ENCODE results near the gene MOGAT3. TPM values are rescaled to one million over a fixed set of nuclear protein-coding genes. Genes with fewer than 3 reads are reported as not detected.

Gene MOGAT3
- total RNA-seq, 1 donor from 2014 or later, result not detected

GRCh38 chr7:101212014-101212413 is 11.2 kb upstream of the MOGAT3 start:
- Mint-ChIP-seq H3K36me3 (peaks cover 10% of the 10 kb centered on the region), H3K27me3 (ENCODE audit: low read depth) (no peaks in the 10 kb centered on the region), H3K4me3 (no peak overlapping the region), H3K9me3 (no peaks in the 10 kb centered on the region), H3K27ac (no peak overlapping the region), H3K4me1 (peaks cover 9% of the 10 kb centered on the region)
- DNase-seq (ENCODE audit: low spot score in 2 of 2, unreplicated experiment in 2 of 2), result no peak
- no peak for TF ChIP-seq CTCF (IDR thresholded peaks at IDR 0.05; ENCODE audit: unreplicated experiment)

- no peak overlapping the region for H3K4me3 Mint-ChIP-seq
- H3K36me3 Mint-ChIP-seq, result peaks cover 10% of the 10 kb centered on the region
- no peak for DNase-seq (ENCODE audit: low spot score in 2 of 2, unreplicated experiment in 2 of 2)
- peaks cover 5% of the 10 kb centered on the region for H3K4me1 Mint-ChIP-seq
- no peaks in the 10 kb centered on the region for H3K27me3 Mint-ChIP-seq (ENCODE audit: low read depth)
- no peak for TF ChIP-seq CTCF (IDR thresholded peaks at IDR 0.05; ENCODE audit: unreplicated experiment)
- no peak overlapping the region for H3K27ac Mint-ChIP-seq
- no peaks in the 10 kb centered on the region for H3K9me3 Mint-ChIP-seq
These were observed 10.7 kb upstream of the MOGAT3 start for GRCh38 chr7:101211501-101211900.

- H3K27ac Mint-ChIP-seq, result no peak overlapping the region
- no peak for DNase-seq (ENCODE audit: low spot score in 2 of 2, unreplicated experiment in 2 of 2)
- peaks cover 3% of the 10 kb centered on the region for H3K27me3 Mint-ChIP-seq (ENCODE audit: low read depth)
- no peaks in the 10 kb centered on the region for H3K9me3 Mint-ChIP-seq
- H3K4me3 Mint-ChIP-seq, result no peak overlapping the region
- H3K4me1 Mint-ChIP-seq, result no peaks in the 10 kb centered on the region
- TF ChIP-seq CTCF (IDR thresholded peaks at IDR 0.05; ENCODE audit: unreplicated experiment), result no peak
- H3K36me3 Mint-ChIP-seq, result peaks cover 18% of the 10 kb centered on the region
These were observed 9.3 kb upstream of the MOGAT3 start for GRCh38 chr7:101210143-101210542.

- no peak overlapping the region for H3K27ac Mint-ChIP-seq
- no peaks in the 10 kb centered on the region for H3K4me1 Mint-ChIP-seq
- no peak for TF ChIP-seq CTCF (IDR thresholded peaks at IDR 0.05; ENCODE audit: unreplicated experiment)
- H3K36me3 Mint-ChIP-seq, result peaks cover 18% of the 10 kb centered on the region
- H3K9me3 Mint-ChIP-seq, result no peaks in the 10 kb centered on the region
- no peak overlapping the region for H3K4me3 Mint-ChIP-seq
- peaks cover 11% of the 10 kb centered on the region for H3K27me3 Mint-ChIP-seq (ENCODE audit: low read depth)
- no peak for DNase-seq (ENCODE audit: low spot score in 2 of 2, unreplicated experiment in 2 of 2)
These were observed 8.0 kb upstream of the MOGAT3 start for GRCh38 chr7:101208794-101209193.

GRCh38 chr7:101207459-101207858 is 6.6 kb upstream of the MOGAT3 start:
- no peak overlapping the region for H3K4me3 Mint-ChIP-seq
- H3K9me3 Mint-ChIP-seq, result no peaks in the 10 kb centered on the region
- H3K4me1 Mint-ChIP-seq, result no peaks in the 10 kb centered on the region
- no peak for DNase-seq (ENCODE audit: low spot score in 2 of 2, unreplicated experiment in 2 of 2)
- peaks cover 18% of the 10 kb centered on the region for H3K36me3 Mint-ChIP-seq
- H3K27ac Mint-ChIP-seq, result no peak overlapping the region
- H3K27me3 Mint-ChIP-seq (ENCODE audit: low read depth), result peaks cover 24% of the 10 kb centered on the region
- no peak for TF ChIP-seq CTCF (IDR thresholded peaks at IDR 0.05; ENCODE audit: unreplicated experiment)

- Mint-ChIP-seq H3K27ac (no peak overlapping the region), H3K9me3 (no peaks in the 10 kb centered on the region), H3K27me3 (ENCODE audit: low read depth) (peaks cover 32% of the 10 kb centered on the region), H3K4me3 (no peak overlapping the region), H3K36me3 (peaks cover 18% of the 10 kb centered on the region), H3K4me1 (no peaks in the 10 kb centered on the region)
- no peak for DNase-seq (ENCODE audit: low spot score in 2 of 2, unreplicated experiment in 2 of 2)
- TF ChIP-seq CTCF (IDR thresholded peaks at IDR 0.05; ENCODE audit: unreplicated experiment), result no peak
These were observed 5.8 kb upstream of the MOGAT3 start for GRCh38 chr7:101206665-101207042.
